Measurements from ENCODE around the gene RAB5B.
"Not testable (repeated sequence)": the region's sequence is repeated elsewhere in the genome, so short reads cannot be mapped to it uniquely, and the experiment has no call there.

Gene RAB5B

GRCh38 chr12:56041552-56042429, 67.9 kb downstream of the RAB5B start, which contains the start of gene RPS26:
TSS of gene RPS26 (plus strand) at chr12:56041918. CDS start at chr12:56042167, 249 bp downstream.
- H3K9me2 ChIP-seq (replicated peaks; ENCODE audit: insufficient read depth, low read length) = no peaks in the 10 kb centered on the region
- H3F3A ChIP-seq (ENCODE audit: insufficient read depth) = peaks cover 39% of the 10 kb centered on the region
- H3K4me3 ChIP-seq (ENCODE audit: insufficient read depth, low read length, poor library complexity, severe bottlenecking) = peak within 1 kb of the TSS; percentile 90
- H3K27me3 ChIP-seq (ENCODE audit: low read length) = no peaks in the 10 kb centered on the region
- peak within 1 kb of the TSS; percentile 97 for H2AFZ ChIP-seq (ENCODE audit: low read depth, low read length, severe bottlenecking)
- H3K36me3 ChIP-seq (ENCODE audit: low read length) = peaks cover 15% of the 10 kb centered on the region
- H3K9me3 ChIP-seq (ENCODE audit: insufficient read depth, low read length) = no peaks in the 10 kb centered on the region
- peaks cover 21% of the 10 kb centered on the region for H3K79me2 ChIP-seq (ENCODE audit: insufficient read depth, low read length)
- H3K4me2 ChIP-seq (ENCODE audit: low read depth, low read length, poor library complexity, severe bottlenecking) = peak within 1 kb of the TSS; percentile 94
- no peak for TF ChIP-seq EZH2phosphoT487 (conservative IDR thresholded peaks at IDR 0.05; ENCODE audit: low read length)
- peak; percentile 66 for TF ChIP-seq CTCF (IDR thresholded peaks at IDR 0.05; ENCODE audit: insufficient read depth, low read length, poor library complexity, severe bottlenecking)
- H3K27ac ChIP-seq (ENCODE audit: low read depth, low read length) = peak within 1 kb of the TSS; percentile 82
- H3K9ac ChIP-seq (ENCODE audit: low read length) = peak within 1 kb of the TSS; percentile 80
- 0 out of 2 replicates have a peak, but pooled peaks cover 6% of the 10 kb centered on the region for H4K20me1 ChIP-seq (ENCODE audit: low read depth, low read length)

DNA sequence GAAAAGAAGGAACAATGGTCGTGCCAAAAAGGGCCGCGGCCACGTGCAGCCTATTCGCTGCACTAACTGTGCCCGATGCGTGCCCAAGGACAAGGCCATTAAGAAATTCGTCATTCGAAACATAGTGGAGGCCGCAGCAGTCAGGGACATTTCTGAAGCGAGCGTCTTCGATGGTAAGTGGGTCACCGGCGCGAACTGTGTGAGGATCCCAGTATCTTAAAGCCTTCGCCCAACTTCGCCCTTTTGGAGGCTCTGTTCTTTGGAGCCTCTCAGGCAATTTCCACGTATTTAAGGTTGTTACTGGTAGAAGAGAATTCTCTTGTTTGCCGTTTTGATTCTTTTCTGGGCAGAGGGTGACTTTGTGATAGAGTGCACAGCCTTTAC, 68.5 kb downstream of the RAB5B start:
- not testable (repeated sequence) for H3K9me2 ChIP-seq (replicated peaks; ENCODE audit: insufficient read depth, low read length); H2AFZ ChIP-seq (ENCODE audit: low read depth, low read length, severe bottlenecking); H4K20me1 ChIP-seq (ENCODE audit: low read depth, low read length); H3K9me3 ChIP-seq (ENCODE audit: insufficient read depth, low read length); H3K27me3 ChIP-seq (ENCODE audit: low read length)
- Histone ChIP-seq H3K79me2 (ENCODE audit: insufficient read depth, low read length) (peaks cover 21% of the 10 kb centered on the region), H3F3A (ENCODE audit: insufficient read depth) (peaks cover 39% of the 10 kb centered on the region), H3K4me2 (ENCODE audit: low read depth, low read length, poor library complexity, severe bottlenecking) (peak overlapping the region; percentile 90), H3K27ac (ENCODE audit: low read depth, low read length) (peak overlapping the region; percentile 82), H3K4me3 (ENCODE audit: insufficient read depth, low read length, poor library complexity, severe bottlenecking) (peak overlapping the region; percentile 90), H3K36me3 (ENCODE audit: low read length) (peaks cover 15% of the 10 kb centered on the region), H3K9ac (ENCODE audit: low read length) (peak overlapping the region; percentile 80)

DNA sequence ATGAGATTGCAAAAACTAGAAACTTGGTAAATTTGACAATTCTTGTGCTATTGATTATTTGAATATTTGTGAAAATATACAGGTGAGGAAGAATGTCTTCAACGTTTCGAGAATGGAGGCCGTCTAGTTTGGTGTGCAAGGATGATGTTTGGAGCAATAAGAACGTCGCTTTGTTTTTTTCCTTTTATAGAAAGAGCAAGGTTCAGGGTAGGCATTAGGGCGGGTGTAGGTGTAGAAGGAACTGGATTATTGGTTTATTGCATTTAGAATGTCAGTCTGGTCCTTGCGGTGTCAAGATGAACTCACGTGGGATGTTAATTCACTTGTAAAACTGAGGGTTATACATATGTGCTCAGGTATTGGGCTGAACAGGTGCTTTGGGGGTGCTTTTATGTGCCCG, 69.0 kb downstream of the RAB5B start:
- Histone ChIP-seq H3K27me3 (ENCODE audit: low read length) (no peaks in the 10 kb centered on the region), H3K36me3 (ENCODE audit: low read length) (peaks cover 15% of the 10 kb centered on the region), H3K4me2 (ENCODE audit: low read depth, low read length, poor library complexity, severe bottlenecking) (peak overlapping the region; percentile 90), H3K4me3 (ENCODE audit: insufficient read depth, low read length, poor library complexity, severe bottlenecking) (peak overlapping the region; percentile 90), H3F3A (ENCODE audit: insufficient read depth) (peaks cover 39% of the 10 kb centered on the region), H4K20me1 (ENCODE audit: low read depth, low read length) (0 out of 2 replicates have a peak, but pooled peaks cover 6% of the 10 kb centered on the region), H3K9me3 (ENCODE audit: insufficient read depth, low read length) (no peaks in the 10 kb centered on the region), H3K9ac (ENCODE audit: low read length) (peak overlapping the region; percentile 80), H3K27ac (ENCODE audit: low read depth, low read length) (peak overlapping the region; percentile 82; the same call in 1 of the 2 replicates), H3K79me2 (ENCODE audit: insufficient read depth, low read length) (peaks cover 21% of the 10 kb centered on the region), H3K9me2 (replicated peaks; ENCODE audit: insufficient read depth, low read length) (no peaks in the 10 kb centered on the region), H2AFZ (ENCODE audit: low read depth, low read length, severe bottlenecking) (no peak overlapping the region)
- no peak for TF ChIP-seq EZH2phosphoT487 (conservative IDR thresholded peaks at IDR 0.05; ENCODE audit: low read length)
- TF ChIP-seq CTCF (IDR thresholded peaks at IDR 0.05; ENCODE audit: insufficient read depth, low read length, poor library complexity, severe bottlenecking) = no peak
